HCT116 (cell line): ENCODE results near the gene P4HTM. TPM values are rescaled to one million over a fixed set of nuclear protein-coding genes. Genes with fewer than 3 reads are reported as not detected.

Experiments used
- ATAC-seq: fragments of 200-7000 bp; cut with Tn5 transposase; 2 replicates; pipeline ENCODE4 v1.9.1; 2020; ENCODE audit warnings: mild to moderate bottlenecking, moderate library complexity
- BruUV-seq: library from RNA; stranded (reverse); fragments of 400-500 nt; replicated peaks from 2 replicates; lab custom pipeline; 2021; lab: Mats Ljungman, UMichigan
- CTCF ChIA-PET: fragments of 300-600 bp; sonication (Branson Sonifier 250); formaldehyde crosslinking; loops from one replicate; lab custom pipeline; 2021; ENCODE audit warnings: antibody characterized with exemption; lab: Charles Lee
- POLR2A ChIA-PET: fragments of 300-600, 350-600 bp; sonication (Branson Sonifier 250); formaldehyde crosslinking; loops from one replicate; lab custom pipeline; 2021; ENCODE audit warnings: antibody characterized with exemption; lab: Charles Lee
- RAD21 ChIA-PET, 2 experiments: fragments of 300-600 bp; sonication (Branson Sonifier 250); formaldehyde crosslinking; loops; one replicate each; lab custom pipeline; 2023; ENCODE audit warnings: low total read pairs in 2 of 2; ENCODE audit not compliant: uncharacterized antibody in 2 of 2, unreplicated experiment in 2 of 2, low non-redundant PET in 1 of 2; lab: Charles Lee
- DNase-seq: peaks from one replicate; pipeline ENCODE4 v3.0.0-alpha.2; 2010; ENCODE audit warnings: low read depth, low spot score
- H2AFZ ChIP-seq: fragments of 200-600 bp; shearing (Covaris generic), sonication (generic); 2 replicates; pipeline ENCODE4 v1.6.1; 2017; ENCODE audit warnings: low read depth, mixed run types, mixed read lengths, antibody characterized with exemption, low read length; ENCODE audit not compliant: poor library complexity, severe bottlenecking
- H3K27ac ChIP-seq: 2 replicates; pipeline ENCODE4 v1.5.1; 2012; ENCODE audit warnings: low read depth, low read length
- H3K27me3 ChIP-seq: fragments of 200-600 bp; sonication (generic); 2 replicates; pipeline ENCODE4 v1.6.1; 2016; ENCODE audit warnings: mixed run types, low read length, mixed read lengths; ENCODE audit not compliant: insufficient read depth
- H3K36me3 ChIP-seq, 2 experiments: fragments of 200-500 bp in 1 of 2; fragments of 200-600 bp in 1 of 2; sonication (Bioruptor generic) in 1 of 2; sonication (generic) in 1 of 2; 2 replicates each; pipeline versions ENCODE4 v1.5.1 to v1.6.1; 2014 to 2016; ENCODE audit warnings: low read length in 2 of 2, inconsistent platforms in 1 of 2, mixed read lengths in 1 of 2, mixed run types in 1 of 2; ENCODE audit not compliant: insufficient read depth in 2 of 2, control insufficient read depth in 1 of 2
- H3K4me1 ChIP-seq, 2 experiments: fragments of 200-600 bp in 1 of 2; sonication (generic) in 1 of 2; 2 replicates each; pipeline versions ENCODE4 v1.5.1 to v1.6.1; 2012 to 2017; ENCODE audit warnings: low read length in 2 of 2, inconsistent platforms in 1 of 2, mild to moderate bottlenecking in 1 of 2, mixed read lengths in 1 of 2, mixed run types in 1 of 2, moderate library complexity in 1 of 2; ENCODE audit not compliant: insufficient read depth in 2 of 2, control insufficient read depth in 1 of 2
- H3K4me2 ChIP-seq: fragments of 200-600 bp; sonication (generic); 2 replicates; pipeline ENCODE4 v1.6.1; 2017; ENCODE audit warnings: mixed run types, low read length, mixed read lengths
- H3K4me3 ChIP-seq, 2 experiments: fragments of 200-600 bp in 1 of 2; sonication (generic) in 1 of 2; replicated peaks in 1 of 2; 2 replicates each; pipeline ENCODE4 v1.5.1; 2011 to 2016; ENCODE audit warnings: low read length in 2 of 2, control low read depth in 1 of 2, low read depth in 1 of 2, mild to moderate bottlenecking in 1 of 2, mixed read lengths in 1 of 2, mixed run types in 1 of 2
- H3K79me2 ChIP-seq: fragments of 200-600 bp; sonication (generic); 2 replicates; pipeline ENCODE4 v1.6.1; 2017; ENCODE audit warnings: mild to moderate bottlenecking, mixed run types, low read length, moderate library complexity, mixed read lengths; ENCODE audit not compliant: insufficient read depth
- H3K9ac ChIP-seq: fragments of 200-600 bp; sonication (generic); 2 replicates; pipeline ENCODE4 v1.6.1; 2016; ENCODE audit warnings: low read length, mixed read lengths
- H3K9me2 ChIP-seq: fragments of 200-600 bp; sonication (generic), shearing (Covaris generic); 2 replicates; pipeline ENCODE4 v1.6.1; 2017; ENCODE audit warnings: mixed run types, mild to moderate bottlenecking, moderate library complexity; ENCODE audit not compliant: insufficient read depth
- H3K9me3 ChIP-seq, 2 experiments: fragments of 200-500 bp in 1 of 2; fragments of 200-600 bp in 1 of 2; sonication (Bioruptor generic) in 1 of 2; sonication (generic) in 1 of 2; 2 replicates each; pipeline ENCODE4 v1.6.1; 2014 to 2017; ENCODE audit warnings: low read length in 2 of 2, mixed read lengths in 2 of 2, inconsistent platforms in 1 of 2, low read depth in 1 of 2, mild to moderate bottlenecking in 1 of 2, mixed run types in 1 of 2, moderate library complexity in 1 of 2; ENCODE audit not compliant: control insufficient read depth in 1 of 2, insufficient read depth in 1 of 2
- H4K20me1 ChIP-seq: fragments of 200-600 bp; sonication (generic), shearing (Covaris generic); 2 replicates; pipeline ENCODE4 v1.6.1; 2017; ENCODE audit warnings: mixed run types, mild to moderate bottlenecking, moderate library complexity; ENCODE audit not compliant: insufficient read depth
- ATF3 ChIP-seq: IDR thresholded peaks from 2 replicates; pipeline ENCODE4 v1.6.1; 2012
- CBX3 ChIP-seq: IDR thresholded peaks from 2 replicates; pipeline ENCODE4 v1.6.1; 2012; ENCODE audit warnings: low read depth
- ELF1 ChIP-seq: IDR thresholded peaks from 2 replicates; pipeline ENCODE4 v1.6.1; 2012; ENCODE audit warnings: low read depth, borderline replicate concordance
- EZH2 ChIP-seq: fragments of 200-600 bp; sonication (generic); IDR thresholded peaks from 2 replicates; pipeline ENCODE4 v1.6.1; 2017; ENCODE audit warnings: antibody characterized with exemption, mixed run types
- MAX ChIP-seq: IDR thresholded peaks from 2 replicates; pipeline ENCODE4 v1.6.1; 2012
- POLR2A ChIP-seq: IDR thresholded peaks from 2 replicates; pipeline ENCODE4 v1.7.0; 2011; ENCODE audit warnings: borderline replicate concordance; ENCODE audit not compliant: insufficient read depth, insufficient read length; ENCODE audit errors: extremely low read depth
- POLR2AphosphoS5 ChIP-seq: IDR thresholded peaks from 2 replicates; pipeline ENCODE4 v1.6.1; 2011; ENCODE audit warnings: mild to moderate bottlenecking, low read depth, low read length, moderate library complexity
- RAD21 ChIP-seq: IDR thresholded peaks from 2 replicates; pipeline ENCODE4 v1.6.1; 2012; ENCODE audit warnings: low read depth, mild to moderate bottlenecking
- REST ChIP-seq: IDR thresholded peaks from 2 replicates; pipeline ENCODE4 v1.6.1; 2012; ENCODE audit warnings: low read depth
- TCF7L2 ChIP-seq: IDR thresholded peaks from 2 replicates; pipeline ENCODE4 v1.7.0; 2011; ENCODE audit warnings: borderline replicate concordance, inconsistent platforms; ENCODE audit not compliant: insufficient read depth, insufficient read length; ENCODE audit errors: extremely low read depth
- ZBTB33 ChIP-seq: IDR thresholded peaks from 2 replicates; pipeline ENCODE4 v1.6.1; 2011; ENCODE audit warnings: mild to moderate bottlenecking, low read length, moderate library complexity; ENCODE audit not compliant: insufficient replicate concordance; ENCODE audit errors: extremely low read depth
- ZNF274 ChIP-seq: fragments of 200-500 bp; sonication (Bioruptor generic); IDR thresholded peaks from 2 replicates; pipeline ENCODE4 v1.6.1; 2014; ENCODE audit warnings: mild to moderate bottlenecking, low read depth, low read length, inconsistent platforms
- intact Hi-C: fragments of 100-400 bp; cut with micrococcal nuclease; formaldehyde crosslinking; loops from 2 replicates; pipeline ENCODE4 v1.10.0; 2022
- total RNA-seq: library from RNA; stranded (reverse); gene quantifications from one replicate; pipeline ENCODE4 v1.2.1, GENCODE V29; 2021; ENCODE audit not compliant: unreplicated experiment

Gene P4HTM
- total RNA-seq, 1 experiment from 2014 or later = 60.5 TPM

GRCh38 chr3:49004352-49005302 is 14.6 kb downstream of the P4HTM start (continued):
- TF ChIP-seq POLR2AphosphoS5 (no peak), CBX3 (no peak), REST (no peak)
- TF ChIP-seq, all 23 proteins: peak for 0

- H3K4me1 ChIP-seq = peaks cover 3 to 26% of the 10 kb centered on the region in 2 experiments; a peak in 3 of 4 replicates
- ChIA-PET CTCF (no interaction called here), POLR2A (no interaction called here), RAD21 (no interaction called here)
- peaks cover 0 to 3% of the 10 kb centered on the region in 2 experiments; a peak in 1 of 4 replicates for H3K36me3 ChIP-seq
- no TSS peak for BruUV-seq
- no peaks in the 10 kb centered on the region for H4K20me1 ChIP-seq
- DNase-seq = no peak
- no peaks in the 10 kb centered on the region for H3K9me3 ChIP-seq
- H3K4me2 ChIP-seq = no peak overlapping the region
- intact Hi-C loops = no loop called here
- no peaks in the 10 kb centered on the region for H3K27me3 ChIP-seq
- no peak overlapping the region for H3K4me3 ChIP-seq
- no peaks in the 10 kb centered on the region for H3K9me2 ChIP-seq
- no peak for ATAC-seq
- H2AFZ ChIP-seq = no peak overlapping the region
- peaks cover 30% of the 10 kb centered on the region for H3K79me2 ChIP-seq
- peak overlapping the region; percentile 13; the same call in 1 of the 2 replicates for H3K27ac ChIP-seq
- no peak overlapping the region for H3K9ac ChIP-seq
- no peak for TF ChIP-seq REST
- no peak for TF ChIP-seq TCF7L2
- no peak for TF ChIP-seq MAX
- TF ChIP-seq ATF3 = no peak
- no peak for TF ChIP-seq POLR2AphosphoS5
- no peak for TF ChIP-seq CBX3
- no peak for TF ChIP-seq RAD21
- no peak for TF ChIP-seq ZNF274
- no peak for TF ChIP-seq POLR2A
- TF ChIP-seq ELF1 = no peak
- TF ChIP-seq EZH2 = no peak
- TF ChIP-seq ZBTB33 = no peak
Observed at GRCh38 chr3:49005303-49005680, 15.3 kb downstream of the P4HTM start.
